Right cardiac atrium (tissue), 5 donors: ENCODE results near the gene CPLX4. TPM values are rescaled to one million over a fixed set of nuclear protein-coding genes. Genes with fewer than 3 reads are reported as not detected.

Source experiments
- ATAC-seq, 2 donors: fragments of 200-7000 bp; cut with Tn5 transposase; one replicate each; pipeline versions ENCODE4 v1.8.0 to v1.9.1; 2020; ENCODE audit warnings: moderate library complexity in 2 of 2, mild to moderate bottlenecking in 1 of 2
- DNase-seq, 3 donors: peaks; one replicate each; pipeline ENCODE4 v3.0.0-alpha.2; 2020
- H3K27ac ChIP-seq: one replicate; pipeline ENCODE4 v1.5.1; 2013; ENCODE audit warnings: mild to moderate bottlenecking, low read length, control low read depth, moderate library complexity
- H3K27me3 ChIP-seq: one replicate; pipeline ENCODE4 v1.6.1; 2013; ENCODE audit not compliant: control insufficient read depth, insufficient read depth
- H3K4me1 ChIP-seq: one replicate; pipeline ENCODE4 v1.6.1; 2013; ENCODE audit warnings: low read length; ENCODE audit not compliant: control insufficient read depth, insufficient read depth
- H3K4me3 ChIP-seq: one replicate; pipeline ENCODE4 v1.5.1; 2013; ENCODE audit warnings: low read length, control low read depth
- H3K9me3 ChIP-seq: one replicate; pipeline ENCODE4 v1.6.1; 2013; ENCODE audit warnings: low read length; ENCODE audit not compliant: control insufficient read depth
- WGBS: extraction: QIAGEN DNeasy Blood & Tissue Kit; methylation state at CpG from one replicate; pipeline ENCODE4 v1.1.7; 2013; 5-methylcytosine and 5-hydroxymethylcytosine counted together
- intact Hi-C, 4 donors: fragments of 100-400 bp; cut with DNase I; formaldehyde crosslinking; loops; one replicate each; pipeline versions ENCODE4 v1.11.0 to v1.14.0; 2022 to 2023
- polyA plus RNA-seq: library from polyadenylated mRNA; stranded (reverse); fragments of 200-250 nt; gene quantifications from one replicate; pipeline ENCODE4 v1.2.3, GENCODE V29; 2013
- total RNA-seq, 4 donors: library from RNA; stranded (reverse); fragmentation: NEBNext Ultra II Directional; extraction: Animal tissue kit (Norgen Biotek cat#: 25700); gene quantifications; one replicate each; pipeline ENCODE4 v1.2.1, GENCODE V29; 2021
- donor health status: healthy with polysubstance abuse.
- donor health status: DM: no; HTN: yes; CAD: no.
- donor health status: DM: no; HTN: no; CAD: no.
- donor health status: DM: no; HTN: yes; CAD: no; lungs with severe emphysema.
- donor health status: DM: yes; HTN: yes; CAD: no.

The CPLX4 gene
- total and polyA plus RNA-seq, 5 donors, result not detected

DNA sequence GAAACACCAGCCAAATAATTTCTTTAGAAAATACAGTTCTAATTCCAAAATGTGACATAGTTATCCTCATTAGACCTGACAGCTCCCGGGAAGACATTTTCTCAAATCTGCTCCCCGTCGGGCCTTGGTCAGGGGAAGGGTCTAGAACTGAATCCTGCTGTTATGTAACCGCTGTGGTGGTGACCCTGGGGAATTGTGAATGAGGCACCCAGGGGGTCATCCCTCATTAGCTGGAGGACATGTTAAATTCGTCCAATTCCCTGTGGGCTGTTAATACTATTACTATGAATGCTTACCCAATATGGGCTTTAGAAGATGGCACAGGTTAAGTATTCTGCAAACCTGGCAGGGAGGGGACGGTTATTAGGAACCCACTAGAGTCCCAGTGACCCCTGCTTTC, 11.8 kb downstream of the CPLX4 start:
- no peaks in the 10 kb centered on the region for H3K4me1 ChIP-seq
- ATAC-seq (no peak), DNase-seq (no peak)
- H3K4me3 ChIP-seq, result no peak overlapping the region
- WGBS, result 86% methylated on average over 6 of the region's 6 CpGs
- no peaks in the 10 kb centered on the region for H3K27me3 ChIP-seq
- H3K9me3 ChIP-seq, result no peaks in the 10 kb centered on the region
- no peak overlapping the region for H3K27ac ChIP-seq
- intact Hi-C loops, result loop anchor here (5.0 kb wide), 1 partner anchor 96 kb away; no protein-coding TSS in a partner anchor

DNA sequence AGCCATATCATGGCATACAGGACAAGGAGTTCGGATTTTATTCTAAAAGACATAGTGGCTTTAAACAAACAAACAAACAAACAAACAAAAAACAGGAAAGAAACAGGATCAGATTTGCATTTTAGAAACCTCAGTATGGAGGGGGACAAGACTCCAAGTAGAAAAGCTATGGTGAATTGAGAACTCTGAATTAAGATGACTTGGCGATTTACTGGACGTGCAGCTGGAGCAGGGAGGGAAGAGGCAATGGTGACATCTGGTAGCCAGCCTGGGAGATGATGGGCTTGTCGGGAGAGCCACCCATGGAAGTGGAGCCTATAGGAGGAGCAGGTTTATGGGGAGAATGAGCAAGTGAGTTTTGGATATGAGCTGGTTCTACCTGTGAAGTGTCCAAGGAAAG, 13.2 kb downstream of the CPLX4 start:
- intact Hi-C loops, result loop anchor here (5.0 kb wide), 1 partner anchor 97 kb away; no protein-coding TSS in a partner anchor
- no peaks in the 10 kb centered on the region for H3K4me1 ChIP-seq
- no peaks in the 10 kb centered on the region for H3K27me3 ChIP-seq
- H3K9me3 ChIP-seq, result no peaks in the 10 kb centered on the region
- no peak overlapping the region for H3K27ac ChIP-seq
- no peak overlapping the region for H3K4me3 ChIP-seq
- ATAC-seq, result no peak
- no peak for DNase-seq
- 80% methylated on average over 4 of the region's 4 CpGs for WGBS

DNA sequence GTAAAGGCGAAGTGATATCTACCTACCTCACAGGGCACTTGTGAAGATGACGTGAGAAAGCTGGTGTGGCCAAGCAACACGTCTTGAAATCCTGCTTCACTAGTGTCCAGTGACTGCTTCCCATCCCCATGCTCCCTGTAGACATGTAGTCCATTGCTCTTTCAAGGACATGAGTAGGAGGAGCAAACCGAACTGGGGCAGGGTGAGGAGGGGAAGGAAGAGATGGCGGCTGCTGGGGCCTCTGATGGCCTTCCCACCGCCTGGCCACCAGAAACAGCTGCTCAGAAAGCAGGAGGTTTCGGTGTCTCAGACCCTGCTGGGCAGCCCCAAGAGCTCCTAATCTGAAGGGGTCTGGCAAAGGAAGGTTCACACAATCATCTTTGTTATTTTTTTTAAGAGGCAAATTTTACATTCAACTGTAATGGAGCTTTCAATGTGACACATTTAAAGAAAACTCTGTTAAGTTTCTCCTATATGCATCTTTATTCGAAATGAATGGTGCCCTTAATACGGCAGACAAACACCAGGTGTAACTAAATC, 14.7 kb downstream of the CPLX4 start:
- no peaks in the 10 kb centered on the region for H3K4me1 ChIP-seq
- intact Hi-C loops, result no loop called here
- no peak overlapping the region for H3K27ac ChIP-seq
- ATAC-seq (no peak), DNase-seq (no peak)
- H3K27me3 ChIP-seq, result no peaks in the 10 kb centered on the region
- H3K4me3 ChIP-seq, result no peak overlapping the region
- H3K9me3 ChIP-seq, result no peaks in the 10 kb centered on the region
- 81% methylated on average over 9 of the region's 9 CpGs for WGBS

DNA sequence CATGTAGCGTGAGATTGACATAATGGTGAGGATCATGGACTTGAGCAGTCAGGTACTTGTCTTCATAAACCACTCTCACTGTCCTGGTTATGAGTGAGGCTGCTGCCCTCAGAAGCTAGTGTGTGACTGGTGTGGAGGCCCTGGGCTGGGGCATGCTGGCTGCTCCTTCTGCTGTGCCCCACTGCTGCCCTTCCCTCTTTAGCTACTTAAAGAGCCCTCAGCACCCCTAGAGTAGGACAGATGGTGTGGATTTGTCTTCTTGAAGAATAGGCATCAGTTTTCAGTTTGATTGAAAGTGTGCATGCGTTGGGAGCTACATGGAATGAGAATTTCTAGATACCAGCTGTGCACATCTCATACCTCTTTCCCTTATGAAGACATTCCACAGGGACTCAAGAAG, 15.4 kb downstream of the CPLX4 start:
- no peak for ATAC-seq
- H3K27ac ChIP-seq, result no peak overlapping the region
- WGBS, result 85% methylated on average over 2 of the region's 2 CpGs
- intact Hi-C loops, result no loop called here
- no peak overlapping the region for H3K4me3 ChIP-seq
- no peaks in the 10 kb centered on the region for H3K27me3 ChIP-seq
- no peak for DNase-seq
- H3K4me1 ChIP-seq, result no peaks in the 10 kb centered on the region
- no peaks in the 10 kb centered on the region for H3K9me3 ChIP-seq

- no peak overlapping the region for H3K4me3 ChIP-seq
- ATAC-seq (no peak), DNase-seq (no peak)
- no peak overlapping the region for H3K27ac ChIP-seq
- H3K27me3 ChIP-seq, result no peaks in the 10 kb centered on the region
- no peaks in the 10 kb centered on the region for H3K4me1 ChIP-seq
- H3K9me3 ChIP-seq, result no peaks in the 10 kb centered on the region
- intact Hi-C loops, result no loop called here
- WGBS, result 58% methylated on average over 4 of the region's 4 CpGs
These were observed 16.5 kb downstream of the CPLX4 start for GRCh38 chr18:59301929-59302328.

DNA sequence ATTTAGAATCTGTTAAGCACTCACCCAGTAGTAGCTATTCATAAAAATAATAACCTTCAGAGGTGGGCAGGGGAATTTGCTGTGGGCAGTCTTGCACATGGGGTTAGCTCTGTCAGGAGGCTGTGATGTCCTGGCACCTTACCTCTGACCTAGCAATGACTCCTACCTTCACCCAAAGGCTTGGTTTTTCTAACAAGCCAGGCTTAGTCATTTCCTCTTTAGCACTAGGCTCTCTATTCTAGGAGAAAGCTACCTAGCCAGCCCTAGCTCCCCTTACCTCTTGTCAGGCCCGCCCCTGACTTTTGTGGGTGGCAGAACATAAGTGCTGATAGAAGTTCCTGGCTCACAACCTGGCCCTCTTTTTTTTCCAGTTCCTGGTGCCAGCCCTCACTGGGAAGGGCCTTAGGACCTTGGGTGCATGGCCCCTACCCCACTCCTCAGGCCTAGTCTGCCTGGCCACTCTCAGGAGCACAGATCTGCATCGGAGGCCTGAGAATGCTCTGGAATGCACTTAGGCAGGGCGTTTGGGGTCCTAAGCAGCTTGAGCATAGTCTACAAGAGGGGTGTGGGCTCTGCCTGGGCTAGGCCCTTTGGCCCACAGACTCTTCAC, 17.7 kb downstream of the CPLX4 start:
- no peak overlapping the region for H3K27ac ChIP-seq
- H3K9me3 ChIP-seq, result no peaks in the 10 kb centered on the region
- no peaks in the 10 kb centered on the region for H3K27me3 ChIP-seq
- DNase-seq (no peak), ATAC-seq (no peak)
- H3K4me1 ChIP-seq, result no peaks in the 10 kb centered on the region
- WGBS, result 64% methylated on average over 3 of the region's 3 CpGs
- no peak overlapping the region for H3K4me3 ChIP-seq
- intact Hi-C loops, result no loop called here

GRCh38 chr18:59298871-59299270, 19.6 kb downstream of the CPLX4 start:
- 70% methylated on average over 8 of the region's 8 CpGs for WGBS
- intact Hi-C loops, result no loop called here
- Histone ChIP-seq H3K9me3 (no peaks in the 10 kb centered on the region), H3K27ac (no peak overlapping the region), H3K27me3 (no peaks in the 10 kb centered on the region), H3K4me3 (no peak overlapping the region), H3K4me1 (no peaks in the 10 kb centered on the region)
- ATAC-seq (no peak), DNase-seq (no peak)

DNA sequence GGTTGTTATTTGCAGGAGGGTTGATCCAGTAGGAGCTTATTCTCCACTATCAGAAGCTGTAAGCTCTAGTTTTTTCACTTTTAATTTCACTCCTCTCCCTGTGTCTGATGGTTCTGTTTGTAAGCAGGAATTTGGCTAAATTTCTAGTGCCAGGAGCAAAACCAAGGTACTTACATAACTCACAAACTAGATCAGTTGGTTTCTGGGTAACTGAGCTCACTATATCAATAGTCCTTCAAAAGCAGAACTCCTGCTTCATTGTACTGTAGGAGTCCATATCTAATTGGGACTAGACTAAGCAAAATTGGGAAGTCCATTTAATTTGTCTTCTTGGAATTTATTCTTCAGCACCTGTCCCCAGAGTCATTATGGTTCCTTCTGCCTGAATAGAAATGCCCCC, 25.1 kb downstream of the CPLX4 start:
- ATAC-seq, result no peak
- DNase-seq, result no peak
- Histone ChIP-seq H3K4me1 (no peaks in the 10 kb centered on the region), H3K9me3 (no peaks in the 10 kb centered on the region), H3K4me3 (no peak overlapping the region), H3K27ac (no peak overlapping the region), H3K27me3 (no peaks in the 10 kb centered on the region)
- intact Hi-C loops, result no loop called here

- DNase-seq (no peak), ATAC-seq (no peak)
- Histone ChIP-seq H3K9me3 (no peaks in the 10 kb centered on the region), H3K4me1 (no peaks in the 10 kb centered on the region), H3K27ac (no peak overlapping the region), H3K4me3 (no peak overlapping the region), H3K27me3 (peaks cover 12% of the 10 kb centered on the region)
- 73% methylated on average over 6 of the region's 6 CpGs for WGBS
- intact Hi-C loops, result no loop called here
These were observed 32.1 kb downstream of the CPLX4 start for GRCh38 chr18:59286341-59286740.

- Histone ChIP-seq H3K27ac (no peak overlapping the region), H3K9me3 (no peaks in the 10 kb centered on the region), H3K4me1 (no peaks in the 10 kb centered on the region), H3K27me3 (peaks cover 12% of the 10 kb centered on the region), H3K4me3 (no peak overlapping the region)
- no peak for DNase-seq
- intact Hi-C loops, result no loop called here
- no peak for ATAC-seq
- WGBS, result 83% methylated on average over 11 of the region's 11 CpGs
These were observed 36.1 kb downstream of the CPLX4 start for GRCh38 chr18:59282341-59282740.

DNA sequence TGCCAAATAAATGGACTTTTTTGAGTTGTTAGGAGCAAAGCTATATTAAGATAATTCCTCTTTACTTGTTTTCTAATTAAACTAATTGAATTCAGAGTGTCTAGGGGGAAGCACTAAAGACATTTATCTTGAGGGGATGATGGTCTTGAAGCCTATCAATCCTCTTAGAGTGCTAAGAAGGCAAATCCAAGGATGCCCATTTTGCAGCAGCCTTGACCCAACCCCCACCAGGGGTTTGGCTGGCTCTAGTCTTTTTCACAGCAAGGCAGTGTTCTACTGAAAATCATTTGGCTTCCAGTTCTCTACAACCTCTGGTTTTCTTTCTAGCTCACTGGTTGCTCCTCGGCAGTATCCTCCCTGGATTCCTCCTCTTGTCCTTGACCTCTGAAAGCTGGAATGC, 38.7 kb downstream of the CPLX4 start:
- Histone ChIP-seq H3K27me3 (peaks cover 8% of the 10 kb centered on the region), H3K9me3 (no peaks in the 10 kb centered on the region), H3K4me1 (no peaks in the 10 kb centered on the region), H3K4me3 (no peak overlapping the region), H3K27ac (no peak overlapping the region)
- DNase-seq, result no peak
- WGBS, result 55% methylated on average over 1 of the region's 1 CpG
- no peak for ATAC-seq
- intact Hi-C loops, result no loop called here

GRCh38 chr18:59279193-59279592, 39.3 kb downstream of the CPLX4 start:
- DNase-seq (no peak), ATAC-seq (no peak)
- intact Hi-C loops, result no loop called here
- 60% methylated on average over 3 of the region's 3 CpGs for WGBS
- Histone ChIP-seq H3K4me1 (no peaks in the 10 kb centered on the region), H3K27me3 (peaks cover 8% of the 10 kb centered on the region), H3K9me3 (no peaks in the 10 kb centered on the region), H3K27ac (no peak overlapping the region), H3K4me3 (no peak overlapping the region)
